ENCODE data around the gene TMPRSS2.

TMPRSS2 gene

GRCh38 chr21:41482980-41483379 lies 25.0 kb downstream of the TMPRSS2 start:
- DNase-seq (ENCODE audit: extremely low read depth in 1 of 2, low read depth in 1 of 2): no peak

- DNase-seq (ENCODE audit: extremely low read depth in 1 of 2, low read depth in 1 of 2): no peak
Measured at GRCh38 chr21:41482301-41482700, 25.7 kb downstream of the TMPRSS2 start.

GRCh38 chr21:41481191-41481590 lies 26.8 kb downstream of the TMPRSS2 start:
- DNase-seq (ENCODE audit: extremely low read depth in 1 of 2, low read depth in 1 of 2): no peak

- no peak for DNase-seq (ENCODE audit: extremely low read depth in 1 of 2, low read depth in 1 of 2)
Measured at GRCh38 chr21:41480086-41480690, 27.8 kb downstream of the TMPRSS2 start.

GRCh38 chr21:41479686-41480085 lies 28.3 kb downstream of the TMPRSS2 start:
- DNase-seq (ENCODE audit: extremely low read depth in 1 of 2, low read depth in 1 of 2): no peak

- DNase-seq (ENCODE audit: extremely low read depth in 1 of 2, low read depth in 1 of 2): no peak
Measured at GRCh38 chr21:41478319-41479177, 29.4 kb downstream of the TMPRSS2 start.

GRCh38 chr21:41477641-41478318 lies 30.2 kb downstream of the TMPRSS2 start:
- no peak for DNase-seq (ENCODE audit: extremely low read depth in 1 of 2, low read depth in 1 of 2)

GRCh38 chr21:41475714-41476420 lies 32.1 kb downstream of the TMPRSS2 start:
- DNase-seq (ENCODE audit: extremely low read depth in 1 of 2, low read depth in 1 of 2): no peak

- DNase-seq (ENCODE audit: extremely low read depth in 1 of 2, low read depth in 1 of 2): no peak
Measured at GRCh38 chr21:41472753-41473548, 35.0 kb downstream of the TMPRSS2 start.

GRCh38 chr21:41470054-41470453 lies 37.9 kb downstream of the TMPRSS2 start:
- no peak for DNase-seq (ENCODE audit: extremely low read depth in 1 of 2, low read depth in 1 of 2)

- DNase-seq (ENCODE audit: extremely low read depth in 1 of 2, low read depth in 1 of 2): no peak
Measured at GRCh38 chr21:41466024-41466820, 41.7 kb downstream of the TMPRSS2 start.

GRCh38 chr21:41465176-41465781 lies 42.7 kb downstream of the TMPRSS2 start:
- no peak for DNase-seq (ENCODE audit: extremely low read depth in 1 of 2, low read depth in 1 of 2)

GRCh38 chr21:41460578-41461527 lies 47.1 kb downstream of the TMPRSS2 start:
- DNase-seq (ENCODE audit: extremely low read depth in 1 of 2, low read depth in 1 of 2): peak; percentile 15 to 21

- no peak for DNase-seq (ENCODE audit: extremely low read depth in 1 of 2, low read depth in 1 of 2)
Measured at GRCh38 chr21:41459884-41460534, 47.9 kb downstream of the TMPRSS2 start.

- DNase-seq (ENCODE audit: extremely low read depth in 1 of 2, low read depth in 1 of 2): no peak
Measured at GRCh38 chr21:41458559-41458958, 49.4 kb downstream of the TMPRSS2 start.

- no peak for DNase-seq (ENCODE audit: extremely low read depth in 1 of 2, low read depth in 1 of 2)
Measured at GRCh38 chr21:41458121-41458520, 49.8 kb downstream of the TMPRSS2 start.

GRCh38 chr21:41453761-41454160 lies 54.2 kb downstream of the TMPRSS2 start:
- DNase-seq (ENCODE audit: extremely low read depth in 1 of 2, low read depth in 1 of 2): no peak

GRCh38 chr21:41453198-41453597 lies 54.8 kb downstream of the TMPRSS2 start:
- no peak for DNase-seq (ENCODE audit: extremely low read depth in 1 of 2, low read depth in 1 of 2)
